ENCODE measurements around the gene FGD1.

FGD1 gene

DNA sequence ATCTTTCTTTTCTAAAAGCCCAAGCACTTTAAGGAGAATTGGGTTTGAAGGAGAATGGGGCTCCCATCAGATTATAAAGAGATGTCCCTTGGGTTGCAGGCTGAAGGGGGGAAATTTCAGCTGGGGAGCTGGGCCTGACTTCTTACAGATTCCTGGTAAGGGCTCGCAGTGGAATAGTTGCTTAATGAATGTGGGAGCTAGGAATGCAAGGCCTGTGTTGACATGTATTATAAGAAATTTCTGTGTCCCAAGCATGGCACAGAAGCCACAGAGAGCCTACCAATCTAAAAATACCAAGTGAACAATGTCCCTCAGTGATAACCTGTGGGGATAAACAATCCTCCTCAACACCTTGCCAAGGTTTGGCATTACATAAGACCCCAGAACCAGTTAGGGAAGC, 98.9 kb downstream of the FGD1 start:
- DNase-seq (ENCODE audit: low read depth), result no peak
